ENCODE measurements around the gene YJU2.
"Not testable (repeated sequence)": the region's sequence is repeated elsewhere in the genome, so short reads cannot be mapped to it uniquely, and the experiment has no call there.

Gene YJU2

GRCh38 chr19:4229179-4229931 is 17.5 kb upstream of the YJU2 start, which contains the start of gene EBI3:
EBI3 (plus strand) TSS chr19:4229523; CDS start chr19:4229551, 28 bp downstream.
- no peak for DNase-seq

- not testable (repeated sequence) for DNase-seq
These were observed 16.6 kb upstream of the YJU2 start for GRCh38 chr19:4230237-4230636.

- DNase-seq: not testable (repeated sequence)
These were observed 15.4 kb upstream of the YJU2 start for GRCh38 chr19:4231521-4231920.

- DNase-seq: not testable (repeated sequence)
These were observed 14.7 kb upstream of the YJU2 start for GRCh38 chr19:4232139-4232538.

GRCh38 chr19:4232614-4233281 is 14.1 kb upstream of the YJU2 start:
- no peak for DNase-seq

GRCh38 chr19:4233282-4233853 is 13.5 kb upstream of the YJU2 start:
- no peak for DNase-seq

- DNase-seq: no peak
These were observed 12.6 kb upstream of the YJU2 start for GRCh38 chr19:4234142-4234861.

- no peak for DNase-seq
These were observed 12.0 kb upstream of the YJU2 start for GRCh38 chr19:4234862-4235201.

GRCh38 chr19:4237510-4237909 is 9.4 kb upstream of the YJU2 start:
- not testable (repeated sequence) for DNase-seq

- DNase-seq: no peak
These were observed 8.0 kb upstream of the YJU2 start for GRCh38 chr19:4238831-4239230.

GRCh38 chr19:4241824-4242430 is 5.0 kb upstream of the YJU2 start:
- DNase-seq: no peak

GRCh38 chr19:4245938-4246337 is 942 bp upstream of the YJU2 start:
- DNase-seq: not testable (repeated sequence)

GRCh38 chr19:4256563-4256962 is 9.7 kb downstream of the YJU2 start:
- DNase-seq: no peak

- no peak for DNase-seq
These were observed 10.1 kb downstream of the YJU2 start for GRCh38 chr19:4257025-4257424.

- DNase-seq: no peak
These were observed 11.3 kb downstream of the YJU2 start for GRCh38 chr19:4258181-4258580.

GRCh38 chr19:4260613-4261191 is 13.8 kb downstream of the YJU2 start:
- no peak for DNase-seq

GRCh38 chr19:4264812-4265211 is 17.9 kb downstream of the YJU2 start:
- DNase-seq: no peak

GRCh38 chr19:4266253-4267000 is 19.5 kb downstream of the YJU2 start:
- no peak for DNase-seq

- no peak for DNase-seq
These were observed 20.4 kb downstream of the YJU2 start for GRCh38 chr19:4267101-4267900.

GRCh38 chr19:4267901-4268815 is 21.3 kb downstream of the YJU2 start:
- no peak for DNase-seq
